Measurements from ENCODE around the gene ADIPOR1.
A peak's percentile ranks its signal among the peaks of the same experiment; 100 is the strongest.
"Not testable (repeated sequence)": the region's sequence is repeated elsewhere in the genome, so short reads cannot be mapped to it uniquely, and the experiment has no call there.

Gene ADIPOR1

GRCh38 chr1:202957733-202958543 lies at the start of gene ADIPOR1:
Gene ADIPOR1 (minus strand): TSS chr1:202958312. CDS start chr1:202951070, 7,242 bp downstream.
- DNase-seq (ENCODE audit: low spot score): peak; percentile 99

GRCh38 chr1:203006948-203007871 lies 49.1 kb upstream of the ADIPOR1 start, which contains the start of gene TMEM183A:
Gene TMEM183A (plus strand): TSS chr1:203007374. CDS start chr1:203007466, 92 bp downstream.
- peak; percentile 89 for DNase-seq (ENCODE audit: low spot score)

- not testable (repeated sequence) for DNase-seq (ENCODE audit: low spot score)
Measured at GRCh38 chr1:203005395-203006142, 47.5 kb upstream of the ADIPOR1 start.

GRCh38 chr1:203002951-203003350 lies 44.8 kb upstream of the ADIPOR1 start:
- DNase-seq (ENCODE audit: low spot score): no peak

GRCh38 chr1:203001986-203002385 lies 43.9 kb upstream of the ADIPOR1 start:
- DNase-seq (ENCODE audit: low spot score): no peak

GRCh38 chr1:203000217-203000944 lies 42.3 kb upstream of the ADIPOR1 start:
- DNase-seq (ENCODE audit: low spot score): no peak

GRCh38 chr1:202998836-202999750 lies 41.0 kb upstream of the ADIPOR1 start:
- peak; percentile 44 for DNase-seq (ENCODE audit: low spot score)

GRCh38 chr1:202994756-202995155 lies 36.6 kb upstream of the ADIPOR1 start:
- DNase-seq (ENCODE audit: low spot score): no peak

- DNase-seq (ENCODE audit: low spot score): no peak
Measured at GRCh38 chr1:202991112-202991511, 33.0 kb upstream of the ADIPOR1 start.

- DNase-seq (ENCODE audit: low spot score): no peak
Measured at GRCh38 chr1:202989879-202990278, 31.8 kb upstream of the ADIPOR1 start.

GRCh38 chr1:202987922-202988583 lies 29.9 kb upstream of the ADIPOR1 start:
- no peak for DNase-seq (ENCODE audit: low spot score)

- no peak for DNase-seq (ENCODE audit: low spot score)
Measured at GRCh38 chr1:202987255-202987654, 29.1 kb upstream of the ADIPOR1 start.

GRCh38 chr1:202986120-202986519 lies 28.0 kb upstream of the ADIPOR1 start:
- not testable (repeated sequence) for DNase-seq (ENCODE audit: low spot score)

GRCh38 chr1:202982715-202983430 lies 24.8 kb upstream of the ADIPOR1 start:
- DNase-seq (ENCODE audit: low spot score): no peak

GRCh38 chr1:202981939-202982338 lies 23.8 kb upstream of the ADIPOR1 start:
- no peak for DNase-seq (ENCODE audit: low spot score)

- DNase-seq (ENCODE audit: low spot score): no peak
Measured at GRCh38 chr1:202979459-202979858, 21.3 kb upstream of the ADIPOR1 start.

GRCh38 chr1:202976633-202977032 lies 18.5 kb upstream of the ADIPOR1 start:
- DNase-seq (ENCODE audit: low spot score): no peak

GRCh38 chr1:202974856-202975255 lies 16.7 kb upstream of the ADIPOR1 start:
- no peak for DNase-seq (ENCODE audit: low spot score)

GRCh38 chr1:202972046-202972445 lies 13.9 kb upstream of the ADIPOR1 start:
- no peak for DNase-seq (ENCODE audit: low spot score)

All from germinal center (tissue), 1 donor.